Measurements from ENCODE around the gene ADGRG6.
"Not testable (repeated sequence)": the region's sequence is repeated elsewhere in the genome, so short reads cannot be mapped to it uniquely, and the experiment has no call there.

The ADGRG6 gene

DNA sequence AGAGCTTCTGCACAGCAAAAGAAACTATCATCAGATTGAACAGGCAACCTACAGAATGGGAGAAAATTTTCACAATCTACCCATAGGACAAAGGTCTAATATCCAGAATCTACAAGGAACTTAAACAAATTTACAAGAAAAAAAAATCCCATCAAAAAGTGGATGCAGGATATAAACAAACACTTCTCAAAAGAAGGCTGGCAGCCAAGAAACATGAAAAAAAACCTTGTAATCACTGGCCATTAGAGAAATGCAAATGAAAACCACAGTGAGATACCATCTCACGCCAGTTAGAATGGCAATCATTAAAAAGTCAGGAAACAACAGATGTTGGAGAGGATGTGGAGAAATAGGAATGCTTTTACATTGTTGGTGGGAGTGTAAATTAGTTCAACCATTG is 152.4 kb downstream of the ADGRG6 start:
- DNase-seq: not testable (repeated sequence)

DNA sequence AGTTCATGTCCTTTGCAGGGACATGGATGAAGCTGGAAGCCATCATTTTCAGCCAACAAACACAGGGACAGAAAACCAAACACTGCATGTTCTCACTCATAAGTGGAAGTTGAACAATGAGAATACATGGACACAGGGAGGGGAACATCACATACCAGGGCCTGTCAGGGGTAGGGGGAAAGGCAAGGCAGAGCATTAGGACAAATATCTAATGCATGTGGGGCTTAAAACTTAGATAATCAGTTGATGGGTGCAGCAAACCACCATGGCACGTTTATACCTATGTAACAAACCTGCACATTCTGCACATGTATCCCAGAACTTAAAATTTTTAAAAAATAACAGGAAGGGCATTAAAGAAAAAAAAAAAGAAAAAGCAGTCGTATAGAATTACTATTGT is 153.0 kb downstream of the ADGRG6 start:
- not testable (repeated sequence) for DNase-seq

GRCh38 chr6:142455957-142456589 is 154.3 kb downstream of the ADGRG6 start:
- no peak for DNase-seq

DNA sequence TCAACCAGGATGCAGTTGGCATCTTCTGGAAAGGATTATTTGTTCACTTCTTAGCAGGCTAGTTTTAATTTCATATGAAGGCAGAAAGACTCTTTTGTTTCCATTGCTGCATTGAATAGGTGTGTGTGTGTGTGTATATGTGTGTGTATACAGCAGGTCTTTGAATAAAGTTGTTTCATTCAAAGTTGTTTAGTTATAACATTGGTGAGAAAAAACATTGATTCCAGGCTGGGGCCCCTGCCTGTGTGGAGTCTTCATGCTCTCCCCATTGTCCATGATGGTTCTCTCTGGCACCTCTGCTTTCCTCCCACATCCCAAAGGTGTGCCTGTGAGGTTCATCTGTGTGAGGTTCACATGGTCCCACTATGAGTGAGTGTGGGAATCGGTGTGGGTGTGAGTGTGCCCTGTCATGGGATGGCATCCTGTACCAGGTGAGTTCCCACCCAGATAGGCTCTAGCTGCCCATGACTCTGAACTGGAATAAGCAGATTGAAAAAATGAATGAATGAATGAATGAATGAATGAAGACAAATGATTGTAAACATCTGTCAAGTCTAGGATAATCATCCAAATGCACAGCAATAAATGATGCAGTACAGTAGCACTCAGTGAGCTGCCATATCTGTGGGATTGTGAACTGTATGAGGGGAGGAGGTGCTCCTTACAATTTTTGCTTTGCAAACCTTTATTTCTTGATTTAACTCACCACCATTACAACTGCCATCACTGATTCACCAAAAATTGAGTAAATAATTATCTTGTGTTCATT is 156.0 kb downstream of the ADGRG6 start:
- no peak for DNase-seq

DNA sequence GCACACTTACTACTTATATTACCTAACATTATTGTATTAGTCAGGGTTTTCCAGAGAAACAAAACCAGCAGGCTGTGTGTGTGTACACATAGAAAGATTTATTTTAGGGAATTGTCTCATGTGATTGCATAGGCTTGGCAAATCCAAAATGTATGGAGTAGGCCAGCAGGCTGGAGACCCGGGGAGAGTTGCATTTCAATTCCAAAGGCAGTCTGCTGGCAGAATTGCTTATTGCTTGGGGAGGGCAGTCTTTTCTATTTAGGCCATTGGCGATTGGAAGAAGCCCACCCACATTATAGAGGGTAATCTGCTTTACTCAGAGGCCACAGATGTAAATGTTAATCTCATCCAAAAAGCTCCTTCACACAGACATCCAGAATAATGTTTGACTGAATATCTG is 157.0 kb downstream of the ADGRG6 start:
- DNase-seq: no peak

DNA sequence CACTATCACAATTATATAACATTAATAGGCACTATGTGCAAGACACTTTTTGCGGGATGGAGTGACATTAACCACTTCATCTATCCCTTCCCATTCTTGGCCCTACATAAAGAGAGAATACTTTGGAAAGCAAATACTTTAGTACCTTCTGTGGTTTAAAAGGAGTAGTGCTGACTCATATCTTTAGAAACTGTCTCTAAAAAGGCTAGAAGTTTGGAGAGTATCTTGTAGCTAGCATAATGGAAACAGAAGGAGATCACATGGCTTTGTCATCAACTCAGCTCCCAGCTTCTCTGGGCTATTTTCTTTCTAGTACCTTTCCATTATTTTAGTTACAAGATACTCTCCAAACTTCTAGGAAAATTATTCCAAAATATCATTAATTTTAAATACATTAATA is 157.5 kb downstream of the ADGRG6 start:
- no peak for DNase-seq

DNA sequence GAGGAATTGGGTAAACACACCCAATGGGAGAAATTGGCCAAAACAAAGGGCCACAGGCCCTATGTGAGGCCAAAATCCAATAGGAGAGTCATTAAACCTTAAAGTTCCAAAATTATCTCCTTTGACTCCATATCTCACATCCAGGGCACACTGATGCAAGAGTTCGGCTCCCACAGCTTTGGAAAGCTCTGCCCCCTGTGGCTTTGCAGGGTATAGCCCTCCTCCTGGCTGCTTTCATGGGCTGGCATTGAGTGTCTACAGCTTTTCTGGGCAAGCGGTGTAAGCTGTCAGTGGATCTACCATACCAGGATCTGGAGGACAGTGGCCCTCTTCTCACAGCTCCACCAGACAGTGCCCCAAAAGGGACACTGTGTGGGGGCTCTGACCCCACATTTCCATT is 160.5 kb downstream of the ADGRG6 start:
- no peak for DNase-seq

DNA sequence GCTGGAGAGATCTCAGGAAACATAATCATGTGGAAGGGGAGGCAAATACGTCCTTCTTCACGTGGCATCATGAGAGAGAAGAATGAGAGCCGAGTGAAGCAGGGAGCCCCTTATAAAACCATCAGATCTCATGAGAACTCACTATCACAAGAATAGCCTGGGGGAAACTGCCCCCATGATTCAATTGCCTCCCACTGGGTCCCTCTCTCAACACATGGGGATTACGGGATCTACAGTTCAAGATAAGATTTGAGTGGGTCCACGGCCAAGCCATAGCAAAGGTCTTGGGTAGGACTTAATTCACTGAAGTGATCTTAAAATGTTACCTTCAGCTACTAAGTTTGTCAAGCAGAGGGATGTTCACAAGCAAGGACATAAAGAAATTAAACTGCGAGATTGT is 162.2 kb downstream of the ADGRG6 start:
- DNase-seq: no peak

DNA sequence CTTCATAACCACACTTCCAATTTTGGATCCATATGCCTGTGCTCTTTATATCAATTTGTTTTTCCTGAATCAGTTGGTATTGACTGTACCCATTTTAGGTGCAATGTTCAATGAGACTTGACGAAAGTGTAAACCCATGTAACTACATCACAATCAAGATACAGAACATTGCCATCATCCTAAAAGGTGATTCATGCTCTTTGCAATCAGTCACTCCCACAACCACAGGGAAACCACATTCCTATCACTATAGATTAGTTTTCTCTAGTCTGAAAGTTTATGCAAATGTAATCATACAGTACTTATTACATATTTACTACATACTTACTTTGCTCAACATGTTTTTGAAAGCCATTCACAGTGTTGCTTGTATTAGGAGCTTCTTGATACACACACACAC is 167.4 kb downstream of the ADGRG6 start:
- no peak for DNase-seq

- no peak for DNase-seq
Observed at GRCh38 chr6:142470421-142470820, 168.6 kb downstream of the ADGRG6 start.

- DNase-seq: peak; percentile 34 to 64
Observed at GRCh38 chr6:142474531-142475289, 172.9 kb downstream of the ADGRG6 start.

- DNase-seq: no peak
Observed at GRCh38 chr6:142476452-142476851, 174.6 kb downstream of the ADGRG6 start.

DNA sequence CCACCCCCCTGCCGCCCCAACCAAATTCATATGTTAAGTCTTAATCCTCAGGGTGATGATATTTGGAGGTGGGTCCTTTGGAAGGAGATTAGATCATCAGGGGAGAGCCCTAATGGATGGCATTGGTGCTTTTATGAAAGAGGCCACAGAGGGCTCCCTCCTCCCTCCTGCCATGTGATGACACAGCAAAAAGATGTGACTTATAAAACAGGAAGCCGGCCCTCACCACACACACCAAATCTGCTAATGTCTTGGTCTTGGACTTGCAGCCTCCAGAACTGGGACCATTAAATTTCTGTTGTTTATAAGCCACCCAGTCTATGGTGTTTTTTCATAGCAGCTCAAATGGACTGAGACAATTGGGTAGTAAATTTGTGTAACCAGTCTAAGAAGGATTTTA is 176.3 kb downstream of the ADGRG6 start:
- DNase-seq: peak; percentile 34 to 43

- DNase-seq: no peak
Observed at GRCh38 chr6:142481466-142481865, 179.7 kb downstream of the ADGRG6 start.

GRCh38 chr6:142482249-142482648 is 180.4 kb downstream of the ADGRG6 start:
- peak; percentile 9 to 33 for DNase-seq

GRCh38 chr6:142482974-142483373 is 181.2 kb downstream of the ADGRG6 start:
- no peak for DNase-seq

- DNase-seq: no peak
Observed at GRCh38 chr6:142485256-142485655, 183.4 kb downstream of the ADGRG6 start.

DNA sequence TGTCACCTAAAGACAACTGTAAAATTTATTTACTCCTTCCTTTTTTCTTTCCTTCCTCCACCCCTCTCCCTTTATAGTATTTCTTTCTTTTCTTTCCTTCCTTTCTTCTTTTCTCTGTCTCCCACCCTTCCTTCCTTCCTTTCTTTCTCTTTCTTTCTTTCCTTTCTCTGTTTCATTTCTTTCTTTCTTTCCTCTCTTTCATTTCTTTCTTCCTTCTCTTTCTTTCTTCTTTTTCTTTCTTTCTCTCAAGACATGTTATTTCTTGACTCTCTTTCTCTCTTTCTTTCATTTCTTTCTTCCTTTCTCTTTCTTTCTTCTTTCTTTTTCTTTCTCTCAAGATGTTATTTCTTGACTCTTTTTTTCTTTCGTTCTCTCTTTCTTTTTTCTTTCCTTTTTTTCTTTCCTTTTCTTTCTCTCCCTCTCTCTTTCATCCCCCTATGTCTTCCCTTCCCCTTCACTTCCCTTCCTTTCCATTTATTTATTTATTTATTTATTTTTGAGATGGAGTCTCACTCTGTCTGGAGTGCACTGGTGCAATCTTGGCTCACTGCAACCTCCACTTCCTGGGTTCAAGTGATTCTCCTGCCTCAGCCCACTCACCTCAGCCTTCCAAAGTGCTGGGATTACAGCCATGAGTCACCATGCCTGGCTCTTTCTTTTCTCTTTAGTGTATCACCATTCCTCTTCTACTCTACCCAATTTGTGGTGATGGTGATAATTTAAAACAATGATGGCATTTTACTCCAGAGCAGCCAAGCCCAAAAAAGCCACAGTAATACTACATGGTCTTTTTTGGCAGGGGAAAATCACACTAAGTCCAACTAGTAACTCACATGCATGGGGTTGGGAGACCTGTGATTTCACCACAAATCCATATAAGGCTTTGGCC is 188.2 kb downstream of the ADGRG6 start:
- DNase-seq: no peak

Measured in inflammatory macrophage treated with lipopolysaccharide for 1 hour (primary cell).